Skeletal muscle cell (primary cell): ENCODE data around the gene ELOVL7.
"Not testable (repeated sequence)": the region's sequence is repeated elsewhere in the genome, so short reads cannot be mapped to it uniquely, and the experiment has no call there.

ENCODE experiments used
- DNase-seq: peaks from one replicate; pipeline ENCODE4 v3.0.0-alpha.2; 2010; ENCODE audit warnings: low read depth
- H3K4me3 ChIP-seq: 2 replicates; pipeline ENCODE4 v1.5.1; 2011; ENCODE audit warnings: low read depth, mild to moderate bottlenecking, control low read depth, low read length, moderate library complexity

Gene ELOVL7

GRCh38 chr5:60802986-60803385 is 41.1 kb downstream of the ELOVL7 start:
- no peak for DNase-seq
- H3K4me3 ChIP-seq, result no peak overlapping the region

DNA sequence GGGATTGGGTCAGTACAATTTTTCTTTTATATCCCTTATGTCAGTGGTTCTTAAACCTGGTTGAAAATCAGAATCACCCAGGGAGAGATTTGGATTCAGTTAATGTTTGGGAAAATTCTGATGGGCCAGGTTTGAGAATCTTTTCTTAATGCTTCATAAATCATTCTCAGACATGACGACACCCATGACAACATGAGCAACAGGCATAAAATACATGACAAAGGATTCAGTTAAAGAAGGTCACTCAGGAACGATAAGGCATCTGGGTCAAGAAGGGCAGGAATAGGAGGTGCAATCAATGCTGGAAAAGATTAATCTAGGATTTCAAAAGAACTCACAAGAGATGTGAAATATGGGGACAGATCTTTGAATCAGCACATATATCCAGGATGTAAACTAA is 41.8 kb downstream of the ELOVL7 start:
- no peak overlapping the region for H3K4me3 ChIP-seq
- DNase-seq, result no peak

DNA sequence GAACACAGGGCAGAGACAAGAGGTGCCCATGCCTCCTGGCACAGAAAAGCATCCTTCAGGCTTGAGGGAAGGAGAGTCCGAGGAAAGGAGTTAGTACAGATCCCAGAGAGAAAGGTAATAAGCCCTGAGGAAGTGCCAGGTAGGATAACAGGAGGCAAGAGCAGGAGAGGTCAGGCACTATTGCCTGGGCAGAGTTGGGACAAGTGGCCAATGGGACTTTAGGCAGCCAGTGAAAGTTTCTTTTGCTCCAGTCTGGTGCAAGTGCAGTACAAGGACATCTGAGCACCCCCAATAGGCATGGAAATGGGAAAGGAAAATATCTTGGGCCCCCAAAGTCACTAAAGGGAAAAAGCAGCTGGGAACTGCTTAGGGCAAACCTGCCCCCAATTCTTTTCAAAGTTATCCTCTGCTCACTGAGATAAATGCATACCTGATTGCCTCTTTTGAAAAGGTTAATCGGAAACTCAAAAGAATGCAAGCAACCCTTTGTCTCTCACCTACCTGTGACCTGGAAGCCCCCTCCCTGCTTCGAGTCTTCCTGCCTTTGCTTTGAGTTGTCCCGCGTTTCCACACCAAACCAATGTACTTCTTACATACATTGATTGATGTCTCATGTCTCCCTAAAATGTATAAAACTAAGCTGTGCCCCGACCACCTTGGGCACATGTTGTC is 46.5 kb downstream of the ELOVL7 start:
- no peak for DNase-seq
- no peak overlapping the region for H3K4me3 ChIP-seq

- H3K4me3 ChIP-seq, DNase-seq: not testable (repeated sequence)
Measured at GRCh38 chr5:60795424-60795950, 48.6 kb downstream of the ELOVL7 start.

DNA sequence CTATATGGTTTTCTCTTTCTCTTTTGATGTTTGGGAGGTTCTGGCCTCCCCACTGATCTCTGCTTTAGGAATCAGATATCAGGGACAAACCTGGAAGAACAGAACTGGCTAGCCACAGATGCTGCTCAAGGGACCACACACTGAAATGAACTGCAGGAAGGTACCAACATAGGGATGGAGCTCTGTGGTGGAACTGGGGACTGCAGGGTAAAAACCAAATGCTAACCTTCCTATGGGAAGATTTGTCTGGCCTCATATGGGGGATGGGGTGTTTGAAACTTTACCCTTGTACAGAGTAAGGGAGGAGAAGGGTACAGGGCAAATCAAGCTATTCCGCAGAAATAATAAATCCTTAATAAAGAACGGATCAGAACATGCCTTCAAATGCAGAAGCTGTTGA is 49.4 kb downstream of the ELOVL7 start:
- no peak for DNase-seq
- H3K4me3 ChIP-seq, result no peak overlapping the region

DNA sequence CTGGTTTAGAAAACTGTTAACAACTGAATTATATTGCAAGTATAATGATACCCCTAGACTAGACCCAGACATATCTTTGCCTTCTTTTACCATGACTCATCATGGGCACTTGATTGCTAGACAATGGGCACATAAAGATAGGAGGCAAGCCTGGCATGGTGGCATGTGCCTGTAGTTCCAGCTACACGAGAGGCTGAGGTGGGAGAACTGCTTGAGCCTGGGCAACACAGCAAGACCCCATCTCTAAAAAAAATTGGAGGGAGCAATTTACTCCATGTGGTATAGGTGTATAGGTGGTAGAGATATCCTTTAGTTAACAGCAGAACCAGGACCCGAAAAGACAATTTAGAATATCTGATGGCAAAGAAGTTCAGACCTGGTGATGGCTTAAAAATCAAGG is 51.6 kb downstream of the ELOVL7 start:
- H3K4me3 ChIP-seq, result no peak overlapping the region
- no peak for DNase-seq

DNA sequence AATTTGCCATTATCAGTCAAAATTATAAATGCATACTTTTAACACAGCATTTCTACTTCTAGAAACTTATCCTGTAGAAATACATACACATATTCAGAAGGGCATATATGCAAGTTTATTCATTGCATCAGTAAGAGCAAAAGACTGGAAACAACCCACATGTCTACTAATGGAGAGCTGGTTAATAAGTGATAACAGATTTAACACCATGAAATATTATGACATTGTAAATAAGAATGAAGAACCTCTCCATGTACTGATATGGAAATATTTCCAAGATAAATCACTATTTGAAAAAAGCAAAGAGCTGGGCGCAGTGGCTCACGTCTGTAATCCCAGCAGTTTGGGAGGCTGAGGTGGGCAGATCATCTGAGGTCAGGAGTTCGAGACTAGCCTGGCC is 54.5 kb downstream of the ELOVL7 start:
- H3K4me3 ChIP-seq, result no peak overlapping the region
- DNase-seq, result no peak

DNA sequence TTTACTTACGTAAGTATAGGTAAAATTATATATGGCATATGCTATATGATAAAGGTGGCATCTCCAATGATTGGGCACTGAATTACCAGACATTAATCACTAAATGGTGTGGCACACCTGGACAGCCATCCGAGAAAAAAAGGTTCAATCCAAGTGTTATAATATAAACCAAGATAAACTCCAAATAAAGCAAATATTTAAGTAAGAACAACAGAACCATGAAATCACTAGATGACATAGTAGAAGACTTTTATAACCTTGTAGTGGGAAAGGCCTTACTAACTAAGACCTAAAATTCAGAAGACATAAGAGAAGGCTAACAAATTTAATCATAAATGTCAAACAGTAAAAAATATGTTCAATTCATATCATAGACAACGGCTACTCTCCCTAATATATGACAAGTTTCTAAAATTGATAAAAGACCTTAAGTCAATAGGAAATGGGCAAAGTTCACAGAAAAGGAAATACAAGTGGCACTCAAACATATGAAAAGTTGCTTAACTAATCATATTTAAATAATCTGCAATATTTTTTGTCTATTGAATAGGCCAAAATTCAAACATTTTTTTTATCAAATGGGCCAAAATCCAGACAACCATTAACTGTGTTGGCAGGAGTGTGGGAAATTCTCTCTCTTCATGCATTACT is 55.1 kb downstream of the ELOVL7 start:
- no peak overlapping the region for H3K4me3 ChIP-seq
- DNase-seq, result no peak

DNA sequence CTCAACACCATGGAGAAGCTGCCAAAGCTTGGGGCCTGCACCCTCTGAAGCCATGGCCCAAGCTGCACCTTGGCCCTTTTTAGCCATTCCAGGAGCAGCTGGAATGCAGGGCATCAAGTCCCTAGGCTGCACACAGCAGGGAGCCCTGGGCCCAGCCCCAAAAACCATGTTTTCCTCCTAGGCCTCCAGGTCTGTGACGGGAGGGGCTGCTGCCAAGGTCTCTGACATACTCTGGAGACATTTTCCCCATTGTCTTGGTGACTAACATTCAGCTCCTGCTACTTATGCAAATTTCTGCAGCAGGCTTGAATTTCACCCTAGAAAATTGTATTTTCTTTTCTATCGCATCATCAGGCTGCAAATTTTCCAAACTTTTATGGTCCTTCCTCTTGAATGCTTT is 64.6 kb downstream of the ELOVL7 start:
- no peak overlapping the region for H3K4me3 ChIP-seq
- DNase-seq, result no peak

GRCh38 chr5:60776343-60776742 is 67.7 kb downstream of the ELOVL7 start:
- no peak for DNase-seq
- H3K4me3 ChIP-seq, result no peak overlapping the region

- no peak for DNase-seq
- H3K4me3 ChIP-seq, result no peak overlapping the region
Measured at GRCh38 chr5:60765019-60765709, 78.9 kb downstream of the ELOVL7 start.

DNA sequence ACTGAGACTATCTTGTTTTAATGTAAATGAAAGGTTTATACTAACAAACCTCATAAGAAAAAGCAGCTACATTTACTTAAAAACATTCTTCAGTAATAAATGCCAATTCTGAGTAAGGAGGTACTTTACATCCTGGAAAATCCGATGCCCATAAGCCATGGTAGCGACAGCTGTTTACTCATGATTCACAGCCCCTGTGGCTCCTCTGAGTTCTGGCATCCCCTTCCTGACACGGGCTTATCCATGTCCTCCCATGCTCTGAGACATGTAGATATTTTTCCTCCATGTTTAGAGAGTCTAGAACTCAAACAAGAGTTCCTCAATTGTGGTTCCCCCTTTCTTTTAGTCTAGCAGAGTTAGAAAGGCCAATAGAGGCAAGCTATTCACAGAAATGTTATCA is 81.0 kb downstream of the ELOVL7 start:
- no peak overlapping the region for H3K4me3 ChIP-seq
- no peak for DNase-seq

- no peak overlapping the region for H3K4me3 ChIP-seq
- DNase-seq, result no peak
Measured at GRCh38 chr5:60754495-60754894, 89.6 kb downstream of the ELOVL7 start.

GRCh38 chr5:60744682-60745081 is 99.4 kb downstream of the ELOVL7 start:
- H3K4me3 ChIP-seq, result no peak overlapping the region
- DNase-seq, result no peak

- no peak overlapping the region for H3K4me3 ChIP-seq
- DNase-seq, result no peak
Measured at GRCh38 chr5:60743511-60744314, 100.4 kb downstream of the ELOVL7 start.

DNA sequence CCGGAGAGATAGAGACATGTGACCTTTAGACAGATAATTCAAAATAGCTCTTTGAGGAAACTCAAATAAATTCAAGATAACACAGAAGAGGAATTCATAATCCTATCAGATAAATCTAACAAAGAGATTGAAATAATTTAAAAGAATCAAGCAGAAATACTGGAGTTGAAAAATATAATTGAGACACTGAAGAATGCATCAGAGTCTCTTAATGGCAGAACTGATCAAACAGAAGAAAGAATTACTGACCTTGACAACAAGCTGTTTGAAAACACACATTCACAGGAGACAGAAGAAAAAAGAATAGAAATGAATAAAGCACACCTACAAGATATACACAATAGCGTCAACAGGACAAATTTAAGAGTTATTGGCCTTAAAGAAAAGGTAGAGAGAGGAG is 103.7 kb downstream of the ELOVL7 start:
- H3K4me3 ChIP-seq, result no peak overlapping the region
- DNase-seq, result no peak

DNA sequence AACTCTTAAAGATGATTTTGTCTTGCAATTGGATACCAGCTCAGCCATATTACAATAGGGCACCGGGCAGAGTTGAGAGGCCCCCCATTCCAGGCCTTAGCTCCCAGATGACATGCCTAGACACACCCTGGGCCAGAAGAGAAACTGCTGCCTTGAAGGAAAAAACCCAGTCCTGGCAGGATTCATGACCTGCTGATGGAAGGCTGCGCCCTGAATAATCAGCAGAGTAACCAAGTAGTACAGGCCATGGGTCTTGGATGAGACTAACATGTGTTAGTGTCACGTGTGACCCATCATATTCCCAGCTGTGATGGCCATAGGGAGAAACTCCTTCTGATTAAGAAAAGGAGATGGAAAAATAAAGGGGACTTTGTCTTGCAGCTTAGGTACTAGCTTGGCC is 105.1 kb downstream of the ELOVL7 start:
- no peak overlapping the region for H3K4me3 ChIP-seq
- no peak for DNase-seq

- H3K4me3 ChIP-seq, result no peak overlapping the region
- DNase-seq, result no peak
Measured at GRCh38 chr5:60738461-60738860, 105.6 kb downstream of the ELOVL7 start.

GRCh38 chr5:60730858-60731257 is 113.2 kb downstream of the ELOVL7 start:
- not testable (repeated sequence) for H3K4me3 ChIP-seq, DNase-seq
